SK-N-MC (cell line): ENCODE results near the gene CNOT1.
"Not testable (repeated sequence)": the region's sequence is repeated elsewhere in the genome, so short reads cannot be mapped to it uniquely, and the experiment has no call there.

ENCODE experiments used
- EZH2 ChIP-seq: fragments of 200-600 bp; sonication (generic); IDR thresholded peaks from one replicate; pipeline ENCODE4 v1.6.1; 2017; ENCODE audit warnings: antibody characterized with exemption
- POLR2AphosphoS5 ChIP-seq: IDR thresholded peaks from 2 replicates; pipeline ENCODE4 v1.6.1; 2012; ENCODE audit warnings: mild to moderate bottlenecking, low read depth, low read length, borderline replicate concordance

GRCh38 chr16:58565697-58566096, 63.9 kb downstream of the CNOT1 start:
- TF ChIP-seq EZH2, POLR2AphosphoS5: not testable (repeated sequence)
